K562 (cell line): ENCODE measurements around the gene TRAPPC4. TPM values are rescaled to one million over a fixed set of nuclear protein-coding genes. Genes with fewer than 3 reads are reported as not detected.
"Not testable (repeated sequence)": the region's sequence is repeated elsewhere in the genome, so short reads cannot be mapped to it uniquely, and the experiment has no call there.

Experiments used
- ATAC-seq: fragments of 200-7000 bp; cut with Tn5 transposase; 3 replicates; pipeline ENCODE4 v1.9.1; 2020; ENCODE audit warnings: moderate library complexity
- BruUV-seq: library from RNA; stranded (reverse); fragments of 400-500 nt; replicated peaks from 2 replicates; lab custom pipeline; 2021; lab: Mats Ljungman, UMichigan
- CTCF ChIA-PET: fragments of 300-600 bp; formaldehyde crosslinking; extraction: SDS; loops from one replicate; lab custom pipeline; 2021; ENCODE audit warnings: low intra/inter-chr PET ratio; lab: Yijun Ruan, JAX
- POLR2A ChIA-PET: fragments of 300-600, 350-650 bp; sonication (Branson Sonifier 250); formaldehyde crosslinking; extraction: SDS; loops from one replicate; lab custom pipeline; 2021; ENCODE audit warnings: antibody characterized with exemption, inconsistent platforms; lab: Yijun Ruan, JAX
- DNase-seq, 4 experiments: peaks; one replicate each; pipeline versions ENCODE4 v3.0.0 to v3.0.0-alpha.2; 2011 to 2018; ENCODE audit warnings: low spot score in 3 of 4, mixed read lengths in 3 of 4; ENCODE audit errors: extremely low read depth in 1 of 4
- FAIRE-seq: peaks from 2 replicates; lab custom pipeline; 2011; peaks lifted over from hg19 to GRCh38; lab: Jason Lieb, UNC
- H2AFZ ChIP-seq: 2 replicates; pipeline ENCODE4 v1.6.0; 2011; ENCODE audit warnings: low read depth, low read length, control low read depth, inconsistent platforms
- H3K27ac ChIP-seq: fragments of 200-600 bp; 3 replicates; pipeline ENCODE4 v1.8.0; 2011; ENCODE audit warnings: low read depth, mild to moderate bottlenecking, control low read depth, inconsistent platforms, low read length, moderate library complexity, mixed read lengths; ENCODE audit errors: extremely low read depth
- H3K27me3 ChIP-seq, 2 experiments: fragments of 300-600 bp in 1 of 2; 2 replicates in 1 of 2; 3 replicates in 1 of 2; pipeline versions ENCODE4 v1.6.0 to v1.8.0; 2011; ENCODE audit warnings: inconsistent platforms in 2 of 2, low read length in 2 of 2, mild to moderate bottlenecking in 1 of 2, mixed read lengths in 1 of 2, moderate library complexity in 1 of 2; ENCODE audit not compliant: control insufficient read depth in 2 of 2, insufficient read depth in 2 of 2
- H3K36me3 ChIP-seq: fragments of 300-600 bp; 3 replicates; pipeline ENCODE4 v1.8.0; 2011; ENCODE audit warnings: mild to moderate bottlenecking, low read length, inconsistent platforms; ENCODE audit not compliant: control insufficient read depth, insufficient read depth
- H3K4me1 ChIP-seq, 2 experiments: fragments of 200-600 bp in 1 of 2; replicated peaks in 1 of 2; 2 replicates in 1 of 2; 3 replicates in 1 of 2; pipeline versions ENCODE4 v1.5.1 to v1.8.0; 2011; ENCODE audit warnings: inconsistent platforms in 2 of 2, low read length in 2 of 2, mild to moderate bottlenecking in 1 of 2, mixed read lengths in 1 of 2, moderate library complexity in 1 of 2; ENCODE audit not compliant: control insufficient read depth in 2 of 2, insufficient read depth in 2 of 2
- H3K4me2 ChIP-seq: 2 replicates; pipeline ENCODE4 v1.6.1; 2011; ENCODE audit warnings: low read length, control low read depth, inconsistent platforms, mixed read lengths; ENCODE audit not compliant: insufficient read depth
- H3K4me3 ChIP-seq: fragments of 200-600 bp; sonication (generic), shearing (Covaris generic); 2 replicates; pipeline ENCODE4 v1.5.1; 2016; ENCODE audit warnings: control low read depth, inconsistent platforms
- H3K79me2 ChIP-seq: fragments of 200-600 bp; 3 replicates; pipeline ENCODE4 v1.8.0; 2011; ENCODE audit warnings: low read length, inconsistent platforms; ENCODE audit not compliant: control insufficient read depth, insufficient read depth
- H3K9ac ChIP-seq, 2 experiments: 2 replicates each; pipeline versions ENCODE4 v1.6.0 to v1.6.1; 2011; ENCODE audit warnings: low read depth in 2 of 2, low read length in 2 of 2, control low read depth in 1 of 2, inconsistent platforms in 1 of 2, mild to moderate bottlenecking in 1 of 2, mixed read lengths in 1 of 2; ENCODE audit not compliant: insufficient read depth in 1 of 2
- H3K9me1 ChIP-seq: one replicate; pipeline ENCODE4 v1.6.0; 2011; ENCODE audit warnings: inconsistent platforms, mild to moderate bottlenecking, low read length, moderate library complexity; ENCODE audit not compliant: control insufficient read depth, insufficient read depth
- H3K9me3 ChIP-seq: replicated peaks from 2 replicates; pipeline ENCODE4 v1.5.1; 2011; ENCODE audit warnings: low read depth, low read length, inconsistent platforms; ENCODE audit not compliant: control insufficient read depth, insufficient read depth
- H4K20me1 ChIP-seq: replicated peaks from 2 replicates; pipeline ENCODE4 v1.6.1; 2011; ENCODE audit warnings: low read length, inconsistent platforms, mixed read lengths; ENCODE audit not compliant: control insufficient read depth, insufficient read depth
- HES1 ChIP-seq: fragments of 450-650 bp; IDR thresholded peaks from 2 replicates; pipeline ENCODE4 v1.6.1; 2016; ENCODE audit warnings: low read depth, mild to moderate bottlenecking, moderate library complexity
- NFRKB ChIP-seq: fragments of 450-650 bp; IDR thresholded peaks from 2 replicates; pipeline ENCODE4 v1.6.1; 2016; ENCODE audit warnings: low read depth
- POLR2G ChIP-seq: fragments of 200-400 bp; formaldehyde crosslinking; IDR thresholded peaks from 2 replicates; pipeline ENCODE4 v1.6.1; 2017; ENCODE audit warnings: low read depth, mild to moderate bottlenecking, antibody characterized with exemption, low read length, moderate library complexity
- POLR2H ChIP-seq: IDR thresholded peaks from 2 replicates; pipeline ENCODE4 v1.6.1; 2016; ENCODE audit warnings: missing genetic modification characterization, low read depth, mild to moderate bottlenecking, control low read depth, missing compliant biosample characterization, moderate library complexity
- RBM14 ChIP-seq: fragments of 200-400 bp; formaldehyde crosslinking; IDR thresholded peaks from 2 replicates; pipeline ENCODE4 v1.6.1; 2018; ENCODE audit warnings: low read depth, mild to moderate bottlenecking, low read length, moderate library complexity, borderline replicate concordance; ENCODE audit not compliant: insufficient read depth
- RHOXF2B ChIP-seq: fragments of 250-450 bp; sonication (Bioruptor Pico); conservative IDR thresholded peaks from 2 replicates; pipeline ENCODE4 v1.5.1; 2021
- ZNF263 ChIP-seq: sonication (generic); formaldehyde crosslinking; IDR thresholded peaks from 2 replicates; pipeline ENCODE4 v1.8.0; 2022; ENCODE audit warnings: mild to moderate bottlenecking, missing genetic modification reagents, borderline replicate concordance
- ZNF431 ChIP-seq: sonication (generic); formaldehyde crosslinking; IDR thresholded peaks from 2 replicates; pipeline ENCODE4 v1.8.0; 2022; ENCODE audit warnings: mild to moderate bottlenecking, missing genetic modification reagents
- WGBS: fragments of 100-300 bp; shearing (Covaris generic); methylation state at CpG from one replicate; pipeline ENCODE4 v1.1.6; 2016; ENCODE audit warnings: low coverage, mixed read lengths; ENCODE audit not compliant: insufficient coverage; ENCODE audit errors: missing lambda C conversion rate; 5-methylcytosine and 5-hydroxymethylcytosine counted together
- in situ Hi-C: fragments of 300-500 bp; cut with MboI; formaldehyde crosslinking; loops from 4 replicates; pipeline ENCODE4 v1.15.0; 2018; ENCODE audit warnings: inconsistent platforms, mixed read lengths
- intact Hi-C: fragments of 100-400 bp; cut with micrococcal nuclease; formaldehyde crosslinking; loops from 2 replicates; pipeline ENCODE4 v1.14.2; 2022
- polyA plus RNA-seq, 8 experiments: library from polyadenylated mRNA; depleted of rRNA in 4 of 8; stranded (reverse) in 5 of 8; unstranded in 3 of 8; fragments of >200 nt; fragmentation: Nextera tagmentation in 2 of 8; fragmentation: Illumina TruSeq in 1 of 8; extraction: Ambion mirVana in 2 of 8; extraction: Trizol in 1 of 8; gene quantifications; 2 replicates each; pipeline versions ENCODE4 v1.2.1 to v1.2.3, GENCODE V29; 2011 to 2014; ENCODE audit warnings: inconsistent platforms in 1 of 8, missing spikeins in 1 of 8
- total RNA-seq, 7 experiments: library from RNA; depleted of rRNA in 6 of 7; stranded (reverse); fragments of >200 nt in 6 of 7; fragmentation: Illumina TruSeq in 2 of 7; extraction: Trizol in 2 of 7; gene quantifications; 2 replicates each; pipeline versions ENCODE4 v1.2.1 to v1.2.3, GENCODE V29; 2011 to 2021; ENCODE audit warnings: low replicate concordance in 1 of 7

TRAPPC4 gene
- total and polyA plus RNA-seq, 9 of the 15 experiments (the other 6 are each of a cell fraction or from before 2014, with no cell fraction given), result 121 to 524 (median 142) TPM

GRCh38 chr11:118980191-118980881, 38.2 kb upstream of the TRAPPC4 start (continued):
- TF ChIP-seq POLR2H (no peak), ZNF263 (CRISPR knock-in tag) (no peak), ZNF431 (CRISPR knock-in tag) (no peak), RBM14 (no peak), NFRKB (peak; percentile 61; the same call in 1 of the 2 replicates), POLR2G (peak; percentile 69), HES1 (no peak), RHOXF2B (CRISPR knock-in tag) (no peak)
- TF ChIP-seq, all 486 proteins: peak for 134

DNA sequence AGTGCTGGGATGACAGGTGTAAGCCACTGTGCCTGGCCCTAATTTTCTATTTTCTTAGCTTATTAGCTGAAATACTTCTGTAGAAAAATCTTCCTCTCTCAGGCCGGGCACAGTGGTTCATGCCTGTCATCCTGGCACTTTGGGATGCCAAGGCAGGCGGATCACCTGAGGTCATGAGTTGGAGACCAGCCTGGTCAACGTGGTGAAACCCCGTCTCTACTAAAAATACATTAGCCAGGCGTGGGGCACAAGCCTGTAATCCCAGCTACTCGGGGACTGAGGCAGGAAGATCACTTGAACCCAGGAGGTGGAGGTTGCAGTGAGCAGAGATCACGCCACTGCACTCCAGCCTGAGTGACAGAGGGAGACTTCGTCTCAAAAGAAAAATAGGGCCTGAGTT, 34.2 kb upstream of the TRAPPC4 start:
- H3K9me1 ChIP-seq, BruUV-seq, H3K4me3 ChIP-seq, CTCF ChIA-PET, FAIRE-seq, DNase-seq, ATAC-seq, H2AFZ ChIP-seq, intact Hi-C loops, H4K20me1 ChIP-seq, H3K27ac ChIP-seq, H3K27me3 ChIP-seq, H3K9me3 ChIP-seq, H3K79me2 ChIP-seq, H3K36me3 ChIP-seq, in situ Hi-C loops, H3K4me2 ChIP-seq: not testable (repeated sequence)
- WGBS, result 49% methylated on average over 8 of the region's 8 CpGs
- POLR2A ChIA-PET, result interaction anchor here (0.7 to 1.0 kb wide), 2 partner anchors 13 to 459 kb away, joined by 3 to 6 read pairs; partner anchors contain the start of gene CENATAC
- Histone ChIP-seq H3K9ac (peak overlapping the region in 1 of 2 experiments; percentile 66; a peak in 1 of 4 replicates), H3K4me1 (peaks cover 14 to 15% of the 10 kb centered on the region in 2 experiments; a peak in 4 of 5 replicates)
